ES-I3 (cell line): ENCODE results near the gene ZNRF3.

Source experiments
- H3K36me3 ChIP-seq: 2 replicates; pipeline ENCODE4 v1.6.1; 2013; ENCODE audit warnings: mild to moderate bottlenecking, low read length, control low read depth, moderate library complexity; ENCODE audit not compliant: insufficient read depth
- H3K4me1 ChIP-seq: 2 replicates; pipeline ENCODE4 v1.6.1; 2013; ENCODE audit warnings: mild to moderate bottlenecking, control low read depth, low read length; ENCODE audit not compliant: insufficient read depth
- H3K9ac ChIP-seq: 2 replicates; pipeline ENCODE4 v1.6.1; 2013; ENCODE audit warnings: low read depth, mild to moderate bottlenecking, low read length, moderate library complexity
- H3K9me3 ChIP-seq: 2 replicates; pipeline ENCODE4 v1.6.1; 2013; ENCODE audit warnings: mild to moderate bottlenecking, low read length, moderate library complexity; ENCODE audit not compliant: control insufficient read depth, insufficient read depth

ZNRF3 gene

GRCh38 chr22:29009148-29009547, 125.8 kb downstream of the ZNRF3 start:
- H3K9ac ChIP-seq: no peak overlapping the region
- no peaks in the 10 kb centered on the region for H3K9me3 ChIP-seq
- 0 out of 2 replicates have a peak, but pooled peaks cover 4% of the 10 kb centered on the region for H3K36me3 ChIP-seq
- H3K4me1 ChIP-seq: peaks cover 29% of the 10 kb centered on the region

- peaks cover 30% of the 10 kb centered on the region for H3K4me1 ChIP-seq
- no peaks in the 10 kb centered on the region for H3K9me3 ChIP-seq
- H3K36me3 ChIP-seq: 0 out of 2 replicates have a peak, but pooled peaks cover 4% of the 10 kb centered on the region
- no peak overlapping the region for H3K9ac ChIP-seq
Observed at GRCh38 chr22:29011240-29012100, 128.1 kb downstream of the ZNRF3 start.

- Histone ChIP-seq H3K9ac (no peak overlapping the region), H3K36me3 (0 out of 2 replicates have a peak, but pooled peaks cover 4% of the 10 kb centered on the region), H3K4me1 (peaks cover 31% of the 10 kb centered on the region), H3K9me3 (no peaks in the 10 kb centered on the region)
Observed at GRCh38 chr22:29012101-29012433, 128.7 kb downstream of the ZNRF3 start.

GRCh38 chr22:29012952-29013351, 129.6 kb downstream of the ZNRF3 start:
- Histone ChIP-seq H3K9ac (no peak overlapping the region), H3K4me1 (peaks cover 31% of the 10 kb centered on the region), H3K36me3 (0 out of 2 replicates have a peak, but pooled peaks cover 4% of the 10 kb centered on the region), H3K9me3 (no peaks in the 10 kb centered on the region)

GRCh38 chr22:29014293-29014692, 130.9 kb downstream of the ZNRF3 start:
- Histone ChIP-seq H3K9me3 (0 out of 2 replicates have a peak, but pooled peaks cover 3% of the 10 kb centered on the region), H3K4me1 (peaks cover 20% of the 10 kb centered on the region; the same call in 1 of the 2 replicates), H3K36me3 (0 out of 2 replicates have a peak, but pooled peaks cover 4% of the 10 kb centered on the region), H3K9ac (no peak overlapping the region)

- H3K4me1 ChIP-seq: peaks cover 20% of the 10 kb centered on the region; the same call in 1 of the 2 replicates
- H3K36me3 ChIP-seq: 0 out of 2 replicates have a peak, but pooled peaks cover 4% of the 10 kb centered on the region
Observed at GRCh38 chr22:29014773-29015172, 131.4 kb downstream of the ZNRF3 start.

GRCh38 chr22:29016067-29016938, 132.9 kb downstream of the ZNRF3 start:
- Histone ChIP-seq H3K9me3 (0 out of 2 replicates have a peak, but pooled peaks cover 3% of the 10 kb centered on the region), H3K36me3 (0 out of 2 replicates have a peak, but pooled peaks cover 4% of the 10 kb centered on the region), H3K9ac (no peak overlapping the region), H3K4me1 (peaks cover 20% of the 10 kb centered on the region; the same call in 1 of the 2 replicates)

More at GRCh38 chr22:29014773-29015172, 131.4 kb downstream of the ZNRF3 start:
- Histone ChIP-seq H3K9me3 (0 out of 2 replicates have a peak, but pooled peaks cover 3% of the 10 kb centered on the region), H3K9ac (no peak overlapping the region)

- H3K4me1 ChIP-seq: peaks cover 25% of the 10 kb centered on the region
- H3K9me3 ChIP-seq: 0 out of 2 replicates have a peak, but pooled peaks cover 3% of the 10 kb centered on the region
- no peaks in the 10 kb centered on the region for H3K36me3 ChIP-seq
- H3K9ac ChIP-seq: no peak overlapping the region
Observed at GRCh38 chr22:29018293-29019189, 135.2 kb downstream of the ZNRF3 start.

- Histone ChIP-seq H3K9ac (no peak overlapping the region), H3K9me3 (0 out of 2 replicates have a peak, but pooled peaks cover 3% of the 10 kb centered on the region), H3K4me1 (peaks cover 11% of the 10 kb centered on the region), H3K36me3 (no peaks in the 10 kb centered on the region; the same call in 1 of the 2 replicates)
Observed at GRCh38 chr22:29022101-29022817, 138.9 kb downstream of the ZNRF3 start.

GRCh38 chr22:29023172-29023796, 139.9 kb downstream of the ZNRF3 start:
- Histone ChIP-seq H3K9me3 (0 out of 2 replicates have a peak, but pooled peaks cover 3% of the 10 kb centered on the region), H3K9ac (no peak overlapping the region), H3K4me1 (peaks cover 13% of the 10 kb centered on the region), H3K36me3 (no peaks in the 10 kb centered on the region; the same call in 1 of the 2 replicates)

GRCh38 chr22:29026579-29026978, 143.2 kb downstream of the ZNRF3 start:
- Histone ChIP-seq H3K9ac (no peak overlapping the region), H3K36me3 (no peaks in the 10 kb centered on the region; the same call in 1 of the 2 replicates), H3K4me1 (peaks cover 32% of the 10 kb centered on the region)

GRCh38 chr22:29028468-29028867, 145.1 kb downstream of the ZNRF3 start:
- no peak overlapping the region for H3K9ac ChIP-seq
- no peaks in the 10 kb centered on the region; the same call in 1 of the 2 replicates for H3K36me3 ChIP-seq
- H3K4me1 ChIP-seq: peaks cover 38% of the 10 kb centered on the region
- H3K9me3 ChIP-seq: no peaks in the 10 kb centered on the region

More at GRCh38 chr22:29026579-29026978, 143.2 kb downstream of the ZNRF3 start:
- H3K9me3 ChIP-seq: no peaks in the 10 kb centered on the region
